Colonic mucosa (tissue), 4 donors: ENCODE data around the gene AOPEP. TPM values are rescaled to one million over a fixed set of nuclear protein-coding genes. Genes with fewer than 3 reads are reported as not detected.
A peak's percentile ranks its signal among the peaks of the same experiment; 100 is the strongest.

Experiments used
- DNase-seq: peaks from one replicate; pipeline ENCODE4 v3.0.0-alpha.2; 2020
- H3K27ac ChIP-seq: fragments of 200-600 bp; one replicate; pipeline ENCODE4 v1.8.0; 2021
- H3K27me3 ChIP-seq: fragments of 200-600 bp; one replicate; pipeline ENCODE4 v1.8.0; 2021
- H3K36me3 ChIP-seq: fragments of 200-600 bp; one replicate; pipeline ENCODE4 v1.8.0; 2021
- H3K4me1 ChIP-seq: fragments of 200-600 bp; one replicate; pipeline ENCODE4 v1.8.0; 2021; ENCODE audit warnings: mild to moderate bottlenecking
- H3K4me3 ChIP-seq: fragments of 200-600 bp; one replicate; pipeline ENCODE4 v1.8.0; 2021
- H3K9ac ChIP-seq, 2 donors: one replicate each; pipeline ENCODE4 v1.7.0; 2013; ENCODE audit warnings: control low read depth in 2 of 2, low read depth in 2 of 2, low read length in 2 of 2
- H3K9me3 ChIP-seq: fragments of 200-600 bp; one replicate; pipeline ENCODE4 v1.8.0; 2021
- CTCF ChIP-seq: fragments of 200-600 bp; IDR thresholded peaks from one replicate; pipeline ENCODE4 v1.8.0; 2022; ENCODE audit warnings: antibody characterized with exemption, mild to moderate bottlenecking
- intact Hi-C: fragments of 100-400 bp; cut with DNase I; formaldehyde crosslinking; loops from one replicate; pipeline ENCODE4 v1.14.1; 2022
- total RNA-seq, 2 donors: library from RNA; stranded (reverse); fragmentation: NEBNext Ultra II Directional in 1 of 2; extraction: Animal tissue kit (Norgen Biotek cat#: 25700) in 1 of 2; gene quantifications; one replicate each; pipeline ENCODE4 v1.2.1, GENCODE V29; 2021
- donor health status: healthy.
- donor health status: DM: no; HTN: no; CAD: no.
- donor health status: DM: no; HTN: no; CAD: no.

Gene AOPEP
- total RNA-seq, 2 donors from 2014 or later = 38.4 to 43.2 TPM

GRCh38 chr9:95027914-95028852 lies 301.7 kb downstream of the AOPEP start:
- Histone ChIP-seq H3K27me3 (no peaks in the 10 kb centered on the region), H3K9ac (peak overlapping the region in 1 of 2 donors; percentile 32), H3K9me3 (no peaks in the 10 kb centered on the region), H3K4me3 (no peak overlapping the region), H3K36me3 (no peaks in the 10 kb centered on the region), H3K4me1 (peaks cover 12% of the 10 kb centered on the region), H3K27ac (no peak overlapping the region)
- no peak for DNase-seq
- no peak for TF ChIP-seq CTCF
- intact Hi-C loops = no loop called here

- no peak for TF ChIP-seq CTCF
- DNase-seq = no peak
- H3K27me3 ChIP-seq = no peaks in the 10 kb centered on the region
- H3K27ac ChIP-seq = no peak overlapping the region
- no peaks in the 10 kb centered on the region for H3K9me3 ChIP-seq
- peaks cover 8% of the 10 kb centered on the region for H3K4me1 ChIP-seq
- peak overlapping the region in 1 of 2 donors; percentile 32 for H3K9ac ChIP-seq
- H3K36me3 ChIP-seq = no peaks in the 10 kb centered on the region
- intact Hi-C loops = no loop called here
- H3K4me3 ChIP-seq = no peak overlapping the region
These were observed 302.3 kb downstream of the AOPEP start for GRCh38 chr9:95028853-95029219.

GRCh38 chr9:95029288-95029687 lies 302.8 kb downstream of the AOPEP start:
- Histone ChIP-seq H3K9ac (peak overlapping the region in 1 of 2 donors; percentile 32), H3K4me1 (peaks cover 8% of the 10 kb centered on the region), H3K27ac (no peak overlapping the region), H3K36me3 (no peaks in the 10 kb centered on the region), H3K27me3 (no peaks in the 10 kb centered on the region), H3K4me3 (no peak overlapping the region), H3K9me3 (no peaks in the 10 kb centered on the region)
- intact Hi-C loops = no loop called here
- no peak for DNase-seq
- no peak for TF ChIP-seq CTCF

GRCh38 chr9:95029720-95030119 lies 303.2 kb downstream of the AOPEP start:
- peaks cover 8% of the 10 kb centered on the region for H3K4me1 ChIP-seq

GRCh38 chr9:95030344-95030743 lies 303.8 kb downstream of the AOPEP start:
- H3K4me3 ChIP-seq = no peak overlapping the region

More at GRCh38 chr9:95029720-95030119, 303.2 kb downstream of the AOPEP start:
- H3K27ac ChIP-seq = no peak overlapping the region
- no peak for DNase-seq
- TF ChIP-seq CTCF = no peak
- H3K4me3 ChIP-seq = no peak overlapping the region
- intact Hi-C loops = no loop called here
- H3K9ac ChIP-seq = no peak overlapping the region
- no peaks in the 10 kb centered on the region for H3K9me3 ChIP-seq
- no peaks in the 10 kb centered on the region for H3K27me3 ChIP-seq
- H3K36me3 ChIP-seq = no peaks in the 10 kb centered on the region

More at GRCh38 chr9:95030344-95030743, 303.8 kb downstream of the AOPEP start:
- TF ChIP-seq CTCF = no peak
- Histone ChIP-seq H3K4me1 (peaks cover 5% of the 10 kb centered on the region), H3K9me3 (no peaks in the 10 kb centered on the region), H3K9ac (no peak overlapping the region), H3K27me3 (no peaks in the 10 kb centered on the region), H3K36me3 (no peaks in the 10 kb centered on the region), H3K27ac (no peak overlapping the region)
- no peak for DNase-seq
- intact Hi-C loops = no loop called here
